Measurements from ENCODE around the gene DNAAF2.
A peak's percentile ranks its signal among the peaks of the same experiment; 100 is the strongest.

DNAAF2 gene

GRCh38 chr14:49585803-49586672 is 49.0 kb downstream of the DNAAF2 start, which contains the start of gene RPS29:
Gene RPS29 (minus strand): TSS chr14:49586380. CDS start chr14:49586346, 34 bp downstream.
- TF ChIP-seq MYC (IDR thresholded peaks at IDR 0.05; ENCODE audit: low read depth, low read length) (peak; percentile 95), MAX (IDR thresholded peaks at IDR 0.05; ENCODE audit: low read depth, low read length) (peak; percentile 71), POLR2A (IDR thresholded peaks at IDR 0.05; ENCODE audit: extremely low read depth, insufficient read length) (peak; percentile 88), CTCF (IDR thresholded peaks at IDR 0.05; ENCODE audit: low read depth, low read length) (no peak)
- peak within 1 kb of the TSS; percentile 100 for H3K4me3 ChIP-seq (ENCODE audit: low read depth, low read length)
- DNase-seq (ENCODE audit: low read depth) = peak; percentile 98

- peak; percentile 34 for DNase-seq (ENCODE audit: low read depth)
- H3K4me3 ChIP-seq (ENCODE audit: low read depth, low read length) = peak overlapping the region; percentile 100
Measured at GRCh38 chr14:49584981-49585640, 49.9 kb downstream of the DNAAF2 start.

- TF ChIP-seq MYC (IDR thresholded peaks at IDR 0.05; ENCODE audit: low read depth, low read length) (no peak), MAX (IDR thresholded peaks at IDR 0.05; ENCODE audit: low read depth, low read length) (no peak), POLR2A (IDR thresholded peaks at IDR 0.05; ENCODE audit: extremely low read depth, insufficient read length) (no peak), CTCF (IDR thresholded peaks at IDR 0.05; ENCODE audit: low read depth, low read length) (no peak)
- DNase-seq (ENCODE audit: low read depth) = no peak
- H3K4me3 ChIP-seq (ENCODE audit: low read depth, low read length) = peak overlapping the region; percentile 100
Measured at GRCh38 chr14:49584058-49584457, 51.0 kb downstream of the DNAAF2 start.

GRCh38 chr14:49583629-49584028 is 51.4 kb downstream of the DNAAF2 start:
- peak overlapping the region; percentile 100 for H3K4me3 ChIP-seq (ENCODE audit: low read depth, low read length)
- TF ChIP-seq MAX (IDR thresholded peaks at IDR 0.05; ENCODE audit: low read depth, low read length) (no peak), MYC (IDR thresholded peaks at IDR 0.05; ENCODE audit: low read depth, low read length) (no peak), POLR2A (IDR thresholded peaks at IDR 0.05; ENCODE audit: extremely low read depth, insufficient read length) (no peak), CTCF (IDR thresholded peaks at IDR 0.05; ENCODE audit: low read depth, low read length) (no peak)
- no peak for DNase-seq (ENCODE audit: low read depth)

- peak overlapping the region; percentile 100 for H3K4me3 ChIP-seq (ENCODE audit: low read depth, low read length)
- TF ChIP-seq POLR2A (IDR thresholded peaks at IDR 0.05; ENCODE audit: extremely low read depth, insufficient read length) (peak; percentile 27), MAX (IDR thresholded peaks at IDR 0.05; ENCODE audit: low read depth, low read length) (no peak), CTCF (IDR thresholded peaks at IDR 0.05; ENCODE audit: low read depth, low read length) (no peak), MYC (IDR thresholded peaks at IDR 0.05; ENCODE audit: low read depth, low read length) (no peak)
- DNase-seq (ENCODE audit: low read depth) = no peak
Measured at GRCh38 chr14:49582113-49582977, 52.7 kb downstream of the DNAAF2 start.
